CD4-positive, alpha-beta T cell treated with Interferon alpha-2 for 1 hour (primary cell): ENCODE measurements around the gene SPATS1.
"Not testable (repeated sequence)": the region's sequence is repeated elsewhere in the genome, so short reads cannot be mapped to it uniquely, and the experiment has no call there.

ENCODE experiments used
- DNase-seq, 2 donors: peaks; one replicate each; pipeline ENCODE4 v3.0.0-alpha.2; 2020 to 2022

SPATS1 gene

GRCh38 chr6:44346818-44347217 lies 4.4 kb downstream of the SPATS1 start:
- DNase-seq: not testable (repeated sequence)

GRCh38 chr6:44349904-44350649 lies 7.6 kb downstream of the SPATS1 start:
- no peak for DNase-seq

- not testable (repeated sequence) for DNase-seq
Measured at GRCh38 chr6:44350650-44350994, 8.2 kb downstream of the SPATS1 start.

- no peak for DNase-seq
Measured at GRCh38 chr6:44352259-44352658, 9.8 kb downstream of the SPATS1 start.

GRCh38 chr6:44353336-44353735 lies 10.9 kb downstream of the SPATS1 start:
- DNase-seq: no peak

- no peak for DNase-seq
Measured at GRCh38 chr6:44355640-44356039, 13.2 kb downstream of the SPATS1 start.

GRCh38 chr6:44356487-44356886 lies 14.0 kb downstream of the SPATS1 start:
- DNase-seq: no peak

- DNase-seq: no peak
Measured at GRCh38 chr6:44359973-44360372, 17.5 kb downstream of the SPATS1 start.

- DNase-seq: no peak
Measured at GRCh38 chr6:44361947-44362346, 19.5 kb downstream of the SPATS1 start.

- no peak for DNase-seq
Measured at GRCh38 chr6:44363377-44363926, 21.0 kb downstream of the SPATS1 start.

- no peak for DNase-seq
Measured at GRCh38 chr6:44366781-44367180, 24.3 kb downstream of the SPATS1 start.

GRCh38 chr6:44367681-44368080 lies 25.2 kb downstream of the SPATS1 start:
- no peak for DNase-seq

- no peak for DNase-seq
Measured at GRCh38 chr6:44373051-44373450, 30.6 kb downstream of the SPATS1 start.

- no peak for DNase-seq
Measured at GRCh38 chr6:44373787-44374186, 31.3 kb downstream of the SPATS1 start.

GRCh38 chr6:44375071-44375470 lies 32.6 kb downstream of the SPATS1 start:
- DNase-seq: no peak

- DNase-seq: no peak
Measured at GRCh38 chr6:44377484-44377883, 35.0 kb downstream of the SPATS1 start.

- DNase-seq: no peak
Measured at GRCh38 chr6:44377971-44378370, 35.5 kb downstream of the SPATS1 start.

GRCh38 chr6:44381739-44382138 lies 39.3 kb downstream of the SPATS1 start:
- peak; percentile 9 to 49 for DNase-seq

GRCh38 chr6:44386364-44386928 lies 44.0 kb downstream of the SPATS1 start:
- DNase-seq: no peak

GRCh38 chr6:44386929-44387345 lies 44.5 kb downstream of the SPATS1 start:
- no peak for DNase-seq

- DNase-seq: peak; percentile 96 to 97
Measured at GRCh38 chr6:44387346-44388134, 45.1 kb downstream of the SPATS1 start, which contains the start of gene CDC5L. Gene CDC5L (plus strand): TSS chr6:44387706. CDS start chr6:44387824, 118 bp downstream.

- no peak for DNase-seq
Measured at GRCh38 chr6:44388135-44388487, 45.7 kb downstream of the SPATS1 start.

GRCh38 chr6:44388887-44389286 lies 46.4 kb downstream of the SPATS1 start:
- no peak for DNase-seq
